Mesothelial cell of epicardium (in vitro differentiated cells): Measurements from ENCODE around the gene PLXDC1. TPM values are rescaled to one million over a fixed set of nuclear protein-coding genes. Genes with fewer than 3 reads are reported as not detected.

ENCODE experiments used
- DNase-seq, 2 experiments: peaks; one replicate each; pipeline ENCODE4 v3.0.0; 2021; ENCODE audit warnings: low spot score in 2 of 2; ENCODE audit not compliant: unreplicated experiment in 2 of 2
- H3K27ac Mint-ChIP-seq: 2 replicates; pipeline ENCODE4 v1.8.0; 2021; ENCODE audit warnings: mixed read lengths
- H3K27me3 Mint-ChIP-seq: 2 replicates; pipeline ENCODE4 v1.8.0; 2021; ENCODE audit warnings: low read depth, mixed read lengths
- H3K36me3 Mint-ChIP-seq: 2 replicates; pipeline ENCODE4 v1.8.0; 2021; ENCODE audit warnings: mixed read lengths
- H3K4me1 Mint-ChIP-seq: 2 replicates; pipeline ENCODE4 v1.8.0; 2021; ENCODE audit warnings: mixed read lengths
- H3K4me3 Mint-ChIP-seq: 2 replicates; pipeline ENCODE4 v1.8.0; 2021; ENCODE audit warnings: mild to moderate bottlenecking, moderate library complexity, mixed read lengths
- H3K9me3 Mint-ChIP-seq: 2 replicates; pipeline ENCODE4 v1.8.0; 2021; ENCODE audit warnings: mixed read lengths
- CTCF ChIP-seq: fragments of 200-600 bp; sonication (generic); IDR thresholded peaks from one replicate; pipeline ENCODE4 v1.5.0; 2021; ENCODE audit warnings: antibody characterized with exemption; ENCODE audit not compliant: unreplicated experiment
- total RNA-seq: library from RNA; stranded (reverse); gene quantifications from 3 replicates; pipeline ENCODE4 v1.2.1, GENCODE V29; 2021

Gene PLXDC1
- total RNA-seq, 1 donor from 2014 or later: 15.4 TPM

- peaks cover 38% of the 10 kb centered on the region for H3K4me1 Mint-ChIP-seq
- H3K27me3 Mint-ChIP-seq: peaks cover 11% of the 10 kb centered on the region
- no peaks in the 10 kb centered on the region for H3K36me3 Mint-ChIP-seq
- no peak overlapping the region for H3K27ac Mint-ChIP-seq
- H3K9me3 Mint-ChIP-seq: no peaks in the 10 kb centered on the region
- no peak overlapping the region for H3K4me3 Mint-ChIP-seq
- no peak for DNase-seq
- no peak for TF ChIP-seq CTCF
Measured at GRCh38 chr17:39095309-39095686, 56.1 kb downstream of the PLXDC1 start.

GRCh38 chr17:39094607-39095308 is 56.7 kb downstream of the PLXDC1 start:
- no peak for DNase-seq
- H3K27me3 Mint-ChIP-seq: peaks cover 11% of the 10 kb centered on the region
- H3K27ac Mint-ChIP-seq: no peak overlapping the region
- no peak for TF ChIP-seq CTCF
- no peaks in the 10 kb centered on the region for H3K9me3 Mint-ChIP-seq
- H3K4me1 Mint-ChIP-seq: peaks cover 38% of the 10 kb centered on the region
- no peak overlapping the region for H3K4me3 Mint-ChIP-seq
- H3K36me3 Mint-ChIP-seq: no peaks in the 10 kb centered on the region

GRCh38 chr17:39092692-39093230 is 58.7 kb downstream of the PLXDC1 start:
- Mint-ChIP-seq H3K4me1 (peaks cover 25% of the 10 kb centered on the region), H3K27ac (no peak overlapping the region), H3K27me3 (no peaks in the 10 kb centered on the region), H3K9me3 (no peaks in the 10 kb centered on the region), H3K4me3 (no peak overlapping the region), H3K36me3 (no peaks in the 10 kb centered on the region)
- DNase-seq: no peak
- TF ChIP-seq CTCF: no peak

- Mint-ChIP-seq H3K9me3 (no peaks in the 10 kb centered on the region), H3K27ac (no peak overlapping the region)
Measured at GRCh38 chr17:39090908-39091665, 60.4 kb downstream of the PLXDC1 start.

GRCh38 chr17:39090400-39090799 is 61.0 kb downstream of the PLXDC1 start:
- DNase-seq: no peak
- H3K27ac Mint-ChIP-seq: no peak overlapping the region
- H3K4me1 Mint-ChIP-seq: peaks cover 9% of the 10 kb centered on the region
- no peaks in the 10 kb centered on the region for H3K36me3 Mint-ChIP-seq
- H3K27me3 Mint-ChIP-seq: no peaks in the 10 kb centered on the region
- no peaks in the 10 kb centered on the region for H3K9me3 Mint-ChIP-seq
- H3K4me3 Mint-ChIP-seq: no peak overlapping the region
- no peak for TF ChIP-seq CTCF

More at GRCh38 chr17:39090908-39091665, 60.4 kb downstream of the PLXDC1 start:
- peaks cover 13% of the 10 kb centered on the region for H3K4me1 Mint-ChIP-seq
- no peaks in the 10 kb centered on the region for H3K36me3 Mint-ChIP-seq
- H3K27me3 Mint-ChIP-seq: no peaks in the 10 kb centered on the region
- no peak for TF ChIP-seq CTCF
- DNase-seq: no peak
- no peak overlapping the region for H3K4me3 Mint-ChIP-seq
